Measurements from ENCODE around the gene CDC14B. TPM values are rescaled to one million over a fixed set of nuclear protein-coding genes. Genes with fewer than 3 reads are reported as not detected.

CDC14B gene
- total RNA-seq, 1 donor = 26.8 TPM

- no peak overlapping the region for H3K4me3 ChIP-seq (ENCODE audit: low read depth, low read length)
- TF ChIP-seq CTCF (IDR thresholded peaks at IDR 0.05; ENCODE audit: insufficient read depth, low read depth, low read length) = no peak
- no peak for DNase-seq (ENCODE audit: low read depth)
These were observed 120.4 kb downstream of the CDC14B start for GRCh38 chr9:96499257-96499656.

- no peak for TF ChIP-seq CTCF (IDR thresholded peaks at IDR 0.05; ENCODE audit: insufficient read depth, low read depth, low read length)
- no peak overlapping the region for H3K4me3 ChIP-seq (ENCODE audit: low read depth, low read length)
- no peak for DNase-seq (ENCODE audit: low read depth)
These were observed 120.8 kb downstream of the CDC14B start for GRCh38 chr9:96498796-96499195.

- TF ChIP-seq CTCF (IDR thresholded peaks at IDR 0.05; ENCODE audit: insufficient read depth, low read depth, low read length) = no peak
- no peak overlapping the region for H3K4me3 ChIP-seq (ENCODE audit: low read depth, low read length)
- no peak for DNase-seq (ENCODE audit: low read depth)
These were observed 122.6 kb downstream of the CDC14B start for GRCh38 chr9:96497117-96497399.

GRCh38 chr9:96496368-96497116, 123.1 kb downstream of the CDC14B start:
- no peak overlapping the region for H3K4me3 ChIP-seq (ENCODE audit: low read depth, low read length)
- TF ChIP-seq CTCF (IDR thresholded peaks at IDR 0.05; ENCODE audit: insufficient read depth, low read depth, low read length) = no peak
- DNase-seq (ENCODE audit: low read depth) = no peak

- TF ChIP-seq CTCF (IDR thresholded peaks at IDR 0.05; ENCODE audit: insufficient read depth, low read depth, low read length) = no peak
- DNase-seq (ENCODE audit: low read depth) = peak; percentile 83
- H3K4me3 ChIP-seq (ENCODE audit: low read depth, low read length) = no peak overlapping the region
These were observed 124.3 kb downstream of the CDC14B start for GRCh38 chr9:96495341-96495740.

GRCh38 chr9:96494215-96494800, 125.3 kb downstream of the CDC14B start:
- no peak for DNase-seq (ENCODE audit: low read depth)
- no peak for TF ChIP-seq CTCF (IDR thresholded peaks at IDR 0.05; ENCODE audit: insufficient read depth, low read depth, low read length)
- H3K4me3 ChIP-seq (ENCODE audit: low read depth, low read length) = no peak overlapping the region

GRCh38 chr9:96493757-96494156, 125.9 kb downstream of the CDC14B start:
- no peak for DNase-seq (ENCODE audit: low read depth)
- no peak overlapping the region for H3K4me3 ChIP-seq (ENCODE audit: low read depth, low read length)
- TF ChIP-seq CTCF (IDR thresholded peaks at IDR 0.05; ENCODE audit: insufficient read depth, low read depth, low read length) = no peak

All from fibroblast of villous mesenchyme (primary cell).